ENCODE results near the gene UCKL1.

DNA sequence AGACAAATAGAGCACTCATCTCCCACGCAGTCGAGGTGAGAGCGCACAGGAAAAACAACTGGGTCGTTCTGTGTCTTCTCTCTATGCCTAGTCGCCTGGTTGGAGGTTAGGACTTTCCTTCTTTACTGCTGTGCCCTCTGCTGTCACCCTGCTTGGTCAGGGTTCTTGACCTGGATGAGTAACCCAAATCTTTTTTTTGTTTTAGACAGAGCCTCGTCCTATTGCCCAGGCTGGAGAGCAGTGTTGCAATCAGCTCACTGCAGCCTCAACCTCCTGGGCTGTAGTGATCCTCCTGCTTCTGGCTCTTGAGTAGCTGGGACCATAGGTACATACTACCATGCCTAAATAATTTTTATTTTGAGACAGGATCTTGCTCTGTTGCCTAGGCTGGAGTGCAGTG lies 49.2 kb upstream of the UCKL1 start:
- TF ChIP-seq, protein P1, sequence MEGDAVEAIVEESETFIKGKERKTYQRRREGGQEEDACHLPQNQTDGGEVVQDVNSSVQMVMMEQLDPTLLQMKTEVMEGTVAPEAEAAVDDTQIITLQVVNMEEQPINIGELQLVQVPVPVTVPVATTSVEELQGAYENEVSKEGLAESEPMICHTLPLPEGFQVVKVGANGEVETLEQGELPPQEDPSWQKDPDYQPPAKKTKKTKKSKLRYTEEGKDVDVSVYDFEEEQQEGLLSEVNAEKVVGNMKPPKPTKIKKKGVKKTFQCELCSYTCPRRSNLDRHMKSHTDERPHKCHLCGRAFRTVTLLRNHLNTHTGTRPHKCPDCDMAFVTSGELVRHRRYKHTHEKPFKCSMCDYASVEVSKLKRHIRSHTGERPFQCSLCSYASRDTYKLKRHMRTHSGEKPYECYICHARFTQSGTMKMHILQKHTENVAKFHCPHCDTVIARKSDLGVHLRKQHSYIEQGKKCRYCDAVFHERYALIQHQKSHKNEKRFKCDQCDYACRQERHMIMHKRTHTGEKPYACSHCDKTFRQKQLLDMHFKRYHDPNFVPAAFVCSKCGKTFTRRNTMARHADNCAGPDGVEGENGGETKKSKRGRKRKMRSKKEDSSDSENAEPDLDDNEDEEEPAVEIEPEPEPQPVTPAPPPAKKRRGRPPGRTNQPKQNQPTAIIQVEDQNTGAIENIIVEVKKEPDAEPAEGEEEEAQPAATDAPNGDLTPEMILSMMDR (IDR thresholded peaks at IDR 0.05) = no peak
- TF ChIP-seq POLR2A (IDR thresholded peaks at IDR 0.05) = no peak
